ENCODE data around the gene NAXD. TPM values are rescaled to one million over a fixed set of nuclear protein-coding genes. Genes with fewer than 3 reads are reported as not detected.

Gene NAXD
- total and polyA plus RNA-seq, 10 donors, result 25.1 to 40.9 (median 34.1) TPM

GRCh38 chr13:110616103-110617101, 1.1 kb downstream of the NAXD start:
- peaks cover 19 to 60% (median 35%) of the 10 kb centered on the region in 6 donors for H3K4me1 ChIP-seq
- peak; percentile 86 for DNase-seq
- no peaks in the 10 kb centered on the region for H3K27me3 ChIP-seq (replicated peaks in 1 of 7)
- H3K9me3 ChIP-seq, result peaks cover 0 to 8% (median 0%) of the 10 kb centered on the region in 8 donors
- TF ChIP-seq POLR2A (IDR thresholded peaks at IDR 0.05), result no peak
- TF ChIP-seq POLR2AphosphoS5 (IDR thresholded peaks at IDR 0.05), result peak in 2 of 3 donors; percentile 6 to 22
- peak overlapping the region; percentile 85 to 95 (median 92) for H3K27ac ChIP-seq
- H3K36me3 ChIP-seq, result peaks cover 0 to 4% (median 0%) of the 10 kb centered on the region in 6 donors
- intact Hi-C loops (cut with DNase I; ENCODE audit: low total_unique reads), result no loop called here
- H3K4me3 ChIP-seq, result peak overlapping the region; percentile 67 to 96 (median 86)
- WGBS, 5 donors, result 10 to 40% (median 13%) methylated on average over 11 to 37 of the region's 37 CpGs

GRCh38 chr13:110617321-110618072, 2.2 kb downstream of the NAXD start:
- WGBS, 5 donors, result 74 to 88% (median 78%) methylated on average over 8 of the region's 8 CpGs
- Histone ChIP-seq H3K27me3 (replicated peaks in 1 of 7) (no peaks in the 10 kb centered on the region), H3K4me3 (peak overlapping the region in 2 of 8 donors; percentile 84 to 90), H3K36me3 (peaks cover 0 to 10% (median under 1%) of the 10 kb centered on the region in 6 donors), H3K9me3 (peaks cover 0 to 8% (median 0%) of the 10 kb centered on the region in 8 donors), H3K4me1 (peaks cover 19 to 67% (median 39%) of the 10 kb centered on the region in 6 donors), H3K27ac (peak overlapping the region in 7 of 8 donors; percentile 48 to 95 (median 92))
- no peak for DNase-seq
- intact Hi-C loops (cut with DNase I; ENCODE audit: low total_unique reads), result no loop called here
- TF ChIP-seq POLR2AphosphoS5 (IDR thresholded peaks at IDR 0.05) (peak in 1 of 3 donors; percentile 53), CTCF (IDR thresholded peaks at IDR 0.05 in 8 of 11, conservative IDR thresholded peaks at IDR 0.05 in 3 of 11) (no peak)

GRCh38 chr13:110618167-110618566, 2.8 kb downstream of the NAXD start:
- TF ChIP-seq CTCF (IDR thresholded peaks at IDR 0.05 in 8 of 11, conservative IDR thresholded peaks at IDR 0.05 in 3 of 11) (no peak), POLR2AphosphoS5 (IDR thresholded peaks at IDR 0.05) (no peak), POLR2A (IDR thresholded peaks at IDR 0.05) (no peak)
- intact Hi-C loops (cut with DNase I; ENCODE audit: low total_unique reads), result no loop called here
- no peak overlapping the region for H3K4me3 ChIP-seq
- H3K9me3 ChIP-seq, result peaks cover 0 to 8% (median 0%) of the 10 kb centered on the region in 8 donors
- no peaks in the 10 kb centered on the region for H3K27me3 ChIP-seq (replicated peaks in 1 of 7)
- peaks cover 19 to 67% (median 40%) of the 10 kb centered on the region in 6 donors for H3K4me1 ChIP-seq
- H3K36me3 ChIP-seq, result peaks cover 0 to 17% (median 7%) of the 10 kb centered on the region in 6 donors
- H3K27ac ChIP-seq, result peak overlapping the region in 5 of 8 donors; percentile 2 to 95 (median 92)
- no peak for DNase-seq
- 86 to 95% (median 92%) methylated on average over 8 of the region's 8 CpGs for WGBS, 5 donors

DNA sequence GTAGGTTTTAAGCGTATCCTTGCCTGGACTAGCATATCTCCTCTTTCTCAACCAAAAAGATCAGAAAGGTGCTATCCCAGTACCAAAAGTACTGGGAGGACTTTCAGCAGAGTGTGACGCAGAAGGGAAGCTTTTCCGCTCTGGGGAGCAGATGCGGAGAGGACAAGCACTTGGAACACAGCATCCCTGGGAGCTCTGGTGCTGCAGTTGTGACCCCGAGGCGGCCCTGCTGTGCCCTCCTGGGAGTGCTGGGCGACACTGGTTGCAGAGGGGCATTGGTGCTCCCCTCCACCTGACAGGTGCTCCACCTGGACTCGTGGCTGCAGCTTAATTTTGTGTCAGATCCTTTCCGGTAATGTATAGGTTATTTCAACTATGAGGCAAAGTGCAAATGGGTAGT, 3.4 kb downstream of the NAXD start:
- DNase-seq, result no peak
- TF ChIP-seq POLR2A (IDR thresholded peaks at IDR 0.05) (no peak), POLR2AphosphoS5 (IDR thresholded peaks at IDR 0.05) (no peak), CTCF (IDR thresholded peaks at IDR 0.05 in 8 of 11, conservative IDR thresholded peaks at IDR 0.05 in 3 of 11) (no peak)
- no peaks in the 10 kb centered on the region for H3K27me3 ChIP-seq (replicated peaks in 1 of 7)
- peak overlapping the region in 1 of 8 donors; percentile 95 for H3K27ac ChIP-seq
- intact Hi-C loops (cut with DNase I; ENCODE audit: low total_unique reads), result no loop called here
- WGBS, 5 donors, result 94 to 95% (median 94%) methylated on average over 9 of the region's 9 CpGs
- no peak overlapping the region for H3K4me3 ChIP-seq
- peaks cover 0 to 23% (median 11%) of the 10 kb centered on the region in 6 donors for H3K36me3 ChIP-seq
- H3K4me1 ChIP-seq, result peaks cover 19 to 67% (median 40%) of the 10 kb centered on the region in 6 donors
- peaks cover 0 to 5% (median 0%) of the 10 kb centered on the region in 8 donors for H3K9me3 ChIP-seq

Measured in spleen (tissue), 11 donors.